ENCODE results near the gene HCST. TPM values are rescaled to one million over a fixed set of nuclear protein-coding genes. Genes with fewer than 3 reads are reported as not detected.

The HCST gene
- total RNA-seq, 4 donors from 2014 or later = 2.9 to 72.6 (median 4.7) TPM; not detected in 1

- TF ChIP-seq, protein P1, sequence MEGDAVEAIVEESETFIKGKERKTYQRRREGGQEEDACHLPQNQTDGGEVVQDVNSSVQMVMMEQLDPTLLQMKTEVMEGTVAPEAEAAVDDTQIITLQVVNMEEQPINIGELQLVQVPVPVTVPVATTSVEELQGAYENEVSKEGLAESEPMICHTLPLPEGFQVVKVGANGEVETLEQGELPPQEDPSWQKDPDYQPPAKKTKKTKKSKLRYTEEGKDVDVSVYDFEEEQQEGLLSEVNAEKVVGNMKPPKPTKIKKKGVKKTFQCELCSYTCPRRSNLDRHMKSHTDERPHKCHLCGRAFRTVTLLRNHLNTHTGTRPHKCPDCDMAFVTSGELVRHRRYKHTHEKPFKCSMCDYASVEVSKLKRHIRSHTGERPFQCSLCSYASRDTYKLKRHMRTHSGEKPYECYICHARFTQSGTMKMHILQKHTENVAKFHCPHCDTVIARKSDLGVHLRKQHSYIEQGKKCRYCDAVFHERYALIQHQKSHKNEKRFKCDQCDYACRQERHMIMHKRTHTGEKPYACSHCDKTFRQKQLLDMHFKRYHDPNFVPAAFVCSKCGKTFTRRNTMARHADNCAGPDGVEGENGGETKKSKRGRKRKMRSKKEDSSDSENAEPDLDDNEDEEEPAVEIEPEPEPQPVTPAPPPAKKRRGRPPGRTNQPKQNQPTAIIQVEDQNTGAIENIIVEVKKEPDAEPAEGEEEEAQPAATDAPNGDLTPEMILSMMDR (IDR thresholded peaks at IDR 0.05; ENCODE audit: low read depth) = no peak
Observed at GRCh38 chr19:35935911-35936737, 33.8 kb downstream of the HCST start, which contains the start of gene LRFN3. TSS of gene LRFN3 (plus strand) at chr19:35936374. CDS start at chr19:35939426, 3,052 bp downstream.

DNA sequence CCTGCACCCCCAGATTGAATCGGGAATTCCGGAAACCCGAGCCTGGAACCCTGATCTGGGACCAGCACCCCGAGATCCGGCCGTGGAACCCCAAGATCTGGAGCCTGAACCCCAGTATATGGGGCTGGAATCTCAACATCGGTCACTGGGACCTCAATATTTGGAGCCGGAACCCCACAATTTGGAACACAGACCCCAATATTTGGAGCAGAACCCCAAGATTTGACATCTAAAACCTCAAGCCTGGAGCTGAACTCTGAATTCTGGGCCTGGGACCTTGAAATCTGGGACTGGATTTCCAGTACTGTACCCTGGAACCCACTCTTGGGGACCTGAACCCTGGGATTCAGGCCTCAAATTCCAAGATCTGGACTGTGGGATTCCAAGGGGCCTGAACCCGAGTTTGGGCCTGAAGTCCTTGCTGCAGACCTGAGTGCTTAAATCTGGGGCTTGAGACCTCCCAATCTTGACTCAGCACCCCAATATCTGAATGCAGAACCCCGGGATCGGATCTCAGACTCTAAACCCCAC, 34.5 kb downstream of the HCST start:
- TF ChIP-seq, protein P1 (IDR thresholded peaks at IDR 0.05; ENCODE audit: low read depth) = no peak

DNA sequence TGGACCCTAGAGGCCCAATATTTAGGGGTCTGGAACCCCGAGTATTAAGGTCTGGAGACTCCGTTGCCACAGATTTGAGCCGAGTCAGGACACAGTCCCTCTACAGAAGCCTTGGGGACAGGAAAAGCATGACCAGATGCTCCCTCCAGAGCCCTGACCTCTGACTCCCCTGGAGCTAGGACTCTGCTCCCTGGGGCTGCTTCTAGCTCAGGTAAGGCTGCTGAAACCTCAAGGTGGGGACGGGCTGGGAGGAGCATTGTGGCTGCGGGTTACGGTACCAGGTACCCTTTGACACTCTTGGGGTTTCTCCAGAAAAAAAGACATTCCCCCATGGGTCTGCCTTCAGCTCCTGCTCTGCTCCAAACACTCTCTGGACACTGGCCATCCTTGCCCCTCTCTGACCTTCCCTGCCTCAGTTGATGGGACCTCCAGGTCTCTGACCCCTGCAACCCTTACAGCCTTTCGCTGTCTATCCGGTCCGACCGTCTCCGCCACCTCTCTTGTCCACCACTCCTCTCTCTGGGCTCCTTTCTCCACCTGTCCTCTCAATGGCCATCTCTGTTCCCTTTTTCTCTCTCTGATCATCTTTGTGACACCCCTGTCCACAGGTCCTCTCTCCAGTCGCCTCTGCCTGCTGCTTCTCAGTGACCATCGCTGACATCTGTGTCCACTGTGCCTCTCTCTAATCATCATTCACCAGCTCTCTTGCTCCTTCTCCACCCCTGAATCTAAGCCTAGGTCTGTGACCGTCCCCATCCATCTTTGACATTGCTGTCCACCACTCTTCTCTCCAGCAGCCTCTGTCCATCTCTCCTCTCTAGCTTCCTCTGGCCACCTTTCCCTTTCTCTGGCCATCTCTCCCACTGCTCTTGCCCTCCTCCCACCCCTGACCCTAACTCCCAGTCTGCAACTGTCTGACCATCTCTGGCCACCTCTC, 35.3 kb downstream of the HCST start:
- TF ChIP-seq, protein P1 (IDR thresholded peaks at IDR 0.05; ENCODE audit: low read depth) = no peak

DNA sequence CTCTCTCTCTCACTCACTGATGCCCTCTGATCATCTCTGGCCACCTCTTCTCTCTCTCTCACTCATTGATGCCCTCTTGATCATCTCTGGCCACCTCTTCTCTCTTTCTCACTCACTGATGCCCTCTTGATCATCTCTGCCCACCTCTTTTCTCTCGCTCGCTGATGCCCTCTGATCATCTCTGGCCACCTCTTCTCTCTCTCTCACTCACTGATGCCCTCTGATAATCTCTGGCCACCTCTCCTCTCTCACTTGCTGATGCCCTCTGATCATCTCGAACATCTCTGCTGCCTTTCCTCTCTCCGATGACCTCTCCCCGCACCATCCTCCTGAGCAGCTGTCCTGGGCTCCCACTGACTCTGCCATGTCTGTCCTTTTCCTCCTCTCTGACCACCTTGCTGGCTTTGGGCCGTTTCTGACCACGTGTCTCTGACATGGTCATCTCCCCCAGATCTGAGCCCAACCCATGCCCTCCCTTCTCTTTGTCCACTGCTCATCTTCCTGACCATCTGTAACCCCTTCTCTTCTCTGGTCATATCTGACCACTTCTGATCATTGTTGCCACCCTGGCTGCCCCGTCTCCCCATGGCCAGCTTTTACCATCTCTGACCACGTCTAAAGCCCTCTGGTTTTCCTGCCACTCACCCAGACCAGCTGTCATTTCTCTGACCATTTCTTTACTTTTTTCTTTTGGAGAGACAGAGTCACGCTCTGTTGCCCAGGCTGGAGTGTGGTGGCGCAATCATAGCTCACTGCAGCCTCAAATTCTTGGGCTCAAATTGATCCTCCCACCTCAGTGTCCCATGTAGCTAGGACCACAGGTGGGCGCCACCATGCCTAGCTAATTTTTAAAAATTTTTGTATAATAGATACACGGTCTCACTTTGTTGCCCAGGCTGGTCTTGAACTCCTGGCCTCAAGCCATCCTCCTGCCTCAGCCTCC, 36.2 kb downstream of the HCST start:
- TF ChIP-seq, protein P1 (IDR thresholded peaks at IDR 0.05; ENCODE audit: low read depth) = no peak

- TF ChIP-seq, protein P1 (IDR thresholded peaks at IDR 0.05; ENCODE audit: low read depth) = no peak
Observed at GRCh38 chr19:35939307-35940077, 37.2 kb downstream of the HCST start.
